HG03064 (cell line): ENCODE results near the gene RBMS1.
"Not testable (repeated sequence)": the region's sequence is repeated elsewhere in the genome, so short reads cannot be mapped to it uniquely, and the experiment has no call there.

Source experiments
- ATAC-seq: cut with Tn5 transposase; IDR thresholded peaks from one replicate; pipeline ENCODE4 v1.9.1; 2021; ENCODE audit warnings: low read depth; ENCODE audit not compliant: unreplicated experiment

The RBMS1 gene

DNA sequence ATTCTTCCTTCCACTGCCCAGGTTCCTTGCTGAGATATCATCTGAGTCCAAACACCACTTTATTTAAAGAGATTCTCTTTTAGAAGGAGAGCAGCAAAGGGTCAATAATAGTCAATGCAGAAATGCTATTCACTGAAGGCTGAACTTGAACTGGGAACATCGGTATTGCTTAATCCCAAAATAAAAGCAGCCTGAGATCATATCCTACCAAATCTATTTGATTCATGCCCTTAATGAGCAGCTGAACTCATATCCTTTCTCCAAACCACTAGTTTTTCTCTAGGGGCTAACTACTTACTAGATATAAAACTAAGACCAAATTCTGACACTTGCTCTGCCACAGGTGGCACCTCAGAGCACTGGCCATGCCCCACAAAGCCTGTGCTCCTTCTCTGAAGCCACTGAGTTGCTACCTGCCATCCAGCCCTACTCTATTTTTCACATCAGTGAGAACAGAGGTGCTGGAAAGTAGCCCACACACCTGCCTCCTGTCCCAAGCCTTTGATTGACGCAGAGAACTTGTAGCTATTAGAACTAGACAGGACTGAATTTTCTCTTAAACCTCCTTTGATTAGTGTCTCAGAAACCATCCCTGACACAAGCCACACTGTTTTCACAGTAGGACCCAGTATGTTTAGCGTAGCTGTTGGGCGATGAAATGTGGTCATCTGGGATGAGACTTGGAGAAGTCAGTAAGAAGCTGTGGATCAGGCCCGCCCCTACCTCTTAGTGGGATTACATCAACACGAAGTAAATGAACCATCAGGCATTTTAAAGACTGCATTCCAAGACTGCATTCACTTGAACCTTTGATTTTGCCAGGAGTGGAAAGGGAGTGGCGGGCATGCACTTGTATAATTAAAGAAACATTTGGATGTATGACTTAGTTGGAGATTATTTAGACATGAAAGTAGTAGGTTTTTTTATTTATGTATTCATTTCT lies 124.3 kb downstream of the RBMS1 start:
- ATAC-seq: no peak

DNA sequence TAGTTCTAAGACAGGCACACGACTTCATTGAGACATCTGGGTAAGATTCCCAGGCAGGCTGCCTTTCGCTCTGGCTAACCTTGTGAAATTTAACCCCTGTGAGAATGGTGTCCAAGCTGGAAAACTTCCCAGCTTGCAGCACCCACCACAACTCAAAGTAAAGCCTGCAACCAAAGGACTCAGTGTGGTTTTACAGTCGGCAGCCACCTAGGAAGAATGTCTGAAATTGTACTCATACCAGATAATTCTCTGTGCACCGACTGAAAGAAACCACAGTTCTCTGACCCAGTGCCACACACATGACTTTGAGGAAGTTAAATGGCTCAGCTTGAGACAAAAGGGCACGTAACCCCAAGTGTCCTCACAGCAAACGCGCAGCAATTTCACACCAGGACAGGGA lies 125.7 kb downstream of the RBMS1 start:
- no peak for ATAC-seq

DNA sequence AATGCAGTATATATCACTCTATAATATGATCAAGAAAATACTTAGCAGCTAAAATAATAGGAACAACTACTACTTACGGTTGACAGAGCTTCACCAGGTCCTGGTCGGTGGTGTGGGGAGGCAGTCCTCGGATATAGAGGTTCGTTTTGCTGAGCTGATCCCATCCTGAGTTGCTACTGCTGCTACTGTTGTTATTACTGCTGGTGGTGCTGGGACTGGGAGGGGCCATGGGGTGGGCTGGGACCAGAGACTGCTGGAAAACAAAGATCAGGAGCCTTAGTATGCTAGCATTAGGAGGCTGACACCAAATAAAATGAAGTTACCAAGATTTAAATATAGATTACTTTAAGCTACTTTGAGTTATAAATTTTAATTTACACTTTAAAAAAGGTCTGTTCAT lies 126.5 kb downstream of the RBMS1 start:
- not testable (repeated sequence) for ATAC-seq

DNA sequence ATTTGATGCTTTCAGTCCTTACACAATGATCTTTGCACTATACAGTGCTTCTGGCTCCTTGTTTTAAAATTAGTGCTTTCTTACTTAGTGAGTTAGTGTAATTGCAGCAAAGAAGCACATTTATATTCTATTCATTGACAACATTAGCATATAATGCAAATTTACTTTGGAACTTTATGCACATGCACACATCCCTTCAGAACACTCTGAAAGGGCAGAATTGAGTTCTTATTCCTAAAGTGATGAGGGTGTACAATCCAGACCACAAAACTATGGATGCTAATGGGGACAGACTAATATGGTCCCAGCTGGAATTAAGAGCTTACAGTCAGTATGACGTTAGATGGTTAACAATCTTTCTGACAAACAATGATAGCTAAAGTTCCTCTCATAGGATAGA lies 127.1 kb downstream of the RBMS1 start:
- no peak for ATAC-seq

DNA sequence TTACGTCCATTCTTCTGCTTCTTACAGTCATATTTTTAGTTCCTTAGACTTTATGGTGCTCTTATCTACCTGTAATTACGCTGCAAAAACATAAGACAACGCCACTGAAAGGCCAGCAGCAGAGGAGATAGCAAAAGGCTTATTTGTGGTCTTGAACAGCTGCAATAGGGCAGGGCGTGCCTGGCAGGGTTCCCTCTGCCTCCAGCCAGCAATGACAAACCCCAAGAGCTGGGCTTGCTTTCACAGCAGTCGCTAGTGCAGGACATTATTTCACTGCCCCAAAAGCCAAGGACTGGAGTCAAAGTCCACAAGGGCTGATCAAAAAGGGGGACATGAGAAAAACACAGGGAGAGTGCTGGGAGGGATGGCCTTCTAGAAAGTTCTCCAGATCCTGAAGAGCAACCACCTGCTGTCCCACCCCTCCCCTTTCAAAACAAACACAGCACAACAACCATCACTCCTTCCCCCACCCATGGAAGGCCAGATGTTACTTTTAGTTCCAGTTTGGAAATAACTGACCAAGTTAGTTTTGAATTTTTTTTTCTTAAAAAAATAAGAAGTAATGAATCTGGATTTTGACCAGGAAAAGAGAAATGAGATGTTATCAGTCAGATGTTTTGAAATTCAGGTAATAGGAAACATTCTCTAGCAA lies 127.8 kb downstream of the RBMS1 start:
- ATAC-seq: no peak

GRCh38 chr2:160364364-160364763 lies 129.2 kb downstream of the RBMS1 start:
- no peak for ATAC-seq

GRCh38 chr2:160363961-160364360 lies 129.6 kb downstream of the RBMS1 start:
- ATAC-seq: no peak

DNA sequence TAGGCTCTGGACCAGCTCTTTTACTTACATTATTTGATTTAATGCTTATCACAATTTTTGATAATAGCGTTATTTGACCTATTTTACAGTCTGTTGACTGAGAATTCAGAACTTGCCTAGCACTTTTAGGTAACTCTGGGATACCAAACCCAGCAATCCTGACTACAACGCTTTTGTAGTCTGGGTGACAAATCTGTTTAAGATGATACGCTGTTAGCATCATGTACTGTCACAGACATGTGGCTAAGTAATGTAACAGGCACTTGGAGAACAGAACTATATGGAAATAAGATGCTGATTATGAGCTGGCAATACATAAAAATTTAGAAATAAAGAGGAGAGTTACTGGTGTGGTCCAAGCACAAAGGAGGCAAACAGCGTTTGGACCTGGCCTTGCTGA lies 130.6 kb downstream of the RBMS1 start:
- ATAC-seq: no peak

DNA sequence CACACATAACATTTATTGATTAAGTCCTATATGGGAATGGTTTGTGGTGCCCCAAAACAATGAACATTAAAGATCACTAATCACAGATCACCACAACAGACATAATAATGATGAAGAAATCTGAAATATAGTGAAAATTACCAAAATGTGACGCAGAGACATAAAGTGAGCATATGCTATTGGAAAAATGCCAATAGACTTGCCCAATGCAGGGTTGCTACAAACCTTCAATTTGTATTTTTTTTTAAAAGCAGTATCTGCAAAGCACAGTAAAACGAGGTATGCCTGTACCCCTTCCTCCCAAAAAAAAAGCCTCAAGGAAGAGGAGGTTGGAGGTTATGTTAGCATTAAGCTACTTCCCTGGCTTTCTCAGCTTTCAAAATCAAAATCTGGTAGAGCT lies 131.1 kb downstream of the RBMS1 start:
- ATAC-seq: no peak

GRCh38 chr2:160362018-160362417 lies 131.6 kb downstream of the RBMS1 start:
- ATAC-seq: no peak

- no peak for ATAC-seq
Observed at GRCh38 chr2:160360089-160360757, 133.4 kb downstream of the RBMS1 start.

DNA sequence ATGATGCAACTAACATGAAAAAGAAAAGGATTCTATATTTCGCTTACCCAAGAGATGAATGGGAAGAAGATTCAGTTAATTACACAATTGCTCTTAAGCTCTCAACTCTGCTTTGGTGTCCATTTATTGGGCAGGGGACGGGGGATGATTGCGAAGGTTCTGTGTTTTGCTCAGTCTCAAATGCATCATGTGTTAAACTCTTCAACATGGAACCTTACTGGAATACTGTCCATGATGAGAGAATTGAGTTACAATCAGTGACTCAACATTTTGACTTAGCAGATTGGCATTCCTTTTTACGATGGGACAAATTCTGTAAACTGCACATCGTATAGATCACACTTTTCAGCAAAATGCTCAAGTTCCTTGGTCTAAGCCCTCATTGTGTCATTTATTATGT lies 135.6 kb downstream of the RBMS1 start:
- no peak for ATAC-seq

DNA sequence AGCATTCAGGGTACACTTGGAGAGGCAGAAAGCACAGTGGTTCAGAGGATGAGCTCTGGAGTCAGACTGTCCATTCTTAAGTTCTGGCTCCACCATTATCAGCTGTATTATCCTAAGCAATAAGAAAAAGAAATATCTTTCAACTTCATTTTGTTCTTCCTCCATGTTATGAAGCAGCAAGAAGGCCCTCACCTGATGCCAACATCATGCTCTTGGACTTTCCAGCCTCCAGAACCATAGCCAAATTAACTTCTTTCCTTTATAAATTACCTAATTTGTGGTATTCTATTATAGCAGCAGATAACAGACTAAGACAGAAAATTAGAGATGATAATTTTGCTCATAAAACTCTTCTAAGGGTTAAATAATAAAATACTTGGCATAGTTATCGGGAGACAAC lies 137.1 kb downstream of the RBMS1 start:
- no peak for ATAC-seq

- ATAC-seq: no peak
Observed at GRCh38 chr2:160355080-160355479, 138.5 kb downstream of the RBMS1 start.

GRCh38 chr2:160354677-160355076 lies 138.9 kb downstream of the RBMS1 start:
- ATAC-seq: no peak

- ATAC-seq: no peak
Observed at GRCh38 chr2:160353813-160354212, 139.8 kb downstream of the RBMS1 start.

DNA sequence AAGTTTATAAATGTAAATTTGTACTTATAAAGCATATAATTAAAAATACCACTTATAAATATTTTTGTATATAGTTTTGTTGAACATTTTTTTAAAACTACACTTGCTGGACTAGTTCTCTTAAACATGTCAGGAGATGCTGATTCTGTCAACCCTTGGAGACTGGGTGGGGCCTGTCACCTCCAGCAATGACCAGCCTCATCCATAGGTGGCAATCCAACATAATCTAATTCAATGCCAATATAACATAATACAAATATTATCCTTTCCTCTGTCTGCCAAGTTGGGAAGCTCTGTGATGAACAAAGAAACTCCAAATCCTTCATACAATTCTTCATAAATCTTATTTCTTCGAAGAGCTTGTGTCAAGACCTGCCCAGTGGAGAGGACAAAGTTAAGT lies 140.4 kb downstream of the RBMS1 start:
- ATAC-seq: no peak

GRCh38 chr2:160352500-160352899 lies 141.1 kb downstream of the RBMS1 start:
- no peak for ATAC-seq

- no peak for ATAC-seq
Observed at GRCh38 chr2:160351956-160352355, 141.7 kb downstream of the RBMS1 start.

GRCh38 chr2:160349306-160349705 lies 144.3 kb downstream of the RBMS1 start:
- no peak for ATAC-seq

GRCh38 chr2:160347269-160347863 lies 146.2 kb downstream of the RBMS1 start:
- no peak for ATAC-seq
